Activated gamma-delta T cell (primary cell): ENCODE data around the gene TSHZ2.

Experiments
- DNase-seq: peaks from one replicate; lab custom pipeline; 2025; lab: John Stamatoyannopoulos, UW

The TSHZ2 gene

DNA sequence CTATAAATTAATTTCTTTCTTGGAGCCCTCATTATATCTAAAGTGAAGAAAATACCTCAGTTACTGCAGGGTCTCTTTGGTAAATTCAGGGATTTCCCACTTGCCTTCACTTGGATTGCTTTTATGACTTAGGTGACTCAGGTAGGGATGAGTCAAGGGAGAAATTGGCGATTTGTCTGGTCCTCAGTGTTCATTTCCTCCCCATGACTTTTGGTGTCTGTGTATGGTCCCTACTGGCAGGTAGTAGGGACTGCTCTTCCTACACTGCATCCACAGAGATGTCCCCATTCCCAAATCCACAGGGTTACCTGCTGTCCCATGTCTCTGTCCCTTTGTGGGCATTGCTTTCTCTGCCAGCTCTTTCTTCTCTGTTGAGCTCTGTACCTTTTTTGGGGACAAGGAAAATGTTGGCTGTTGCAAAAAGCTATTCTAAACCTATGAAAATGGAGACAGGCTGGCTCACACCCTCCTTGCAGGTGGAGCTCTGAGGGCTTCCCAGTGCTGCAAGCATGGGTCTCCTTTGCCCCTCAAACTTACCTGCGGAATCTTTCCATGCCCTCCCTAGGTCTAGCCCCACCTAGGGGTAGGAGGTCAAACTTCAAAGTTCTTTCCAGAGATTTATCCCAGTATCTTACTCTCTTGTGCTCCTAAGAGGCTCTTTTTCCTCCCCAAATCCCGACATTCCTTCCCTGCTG, 409.6 kb downstream of the TSHZ2 start:
- DNase-seq: no peak

DNA sequence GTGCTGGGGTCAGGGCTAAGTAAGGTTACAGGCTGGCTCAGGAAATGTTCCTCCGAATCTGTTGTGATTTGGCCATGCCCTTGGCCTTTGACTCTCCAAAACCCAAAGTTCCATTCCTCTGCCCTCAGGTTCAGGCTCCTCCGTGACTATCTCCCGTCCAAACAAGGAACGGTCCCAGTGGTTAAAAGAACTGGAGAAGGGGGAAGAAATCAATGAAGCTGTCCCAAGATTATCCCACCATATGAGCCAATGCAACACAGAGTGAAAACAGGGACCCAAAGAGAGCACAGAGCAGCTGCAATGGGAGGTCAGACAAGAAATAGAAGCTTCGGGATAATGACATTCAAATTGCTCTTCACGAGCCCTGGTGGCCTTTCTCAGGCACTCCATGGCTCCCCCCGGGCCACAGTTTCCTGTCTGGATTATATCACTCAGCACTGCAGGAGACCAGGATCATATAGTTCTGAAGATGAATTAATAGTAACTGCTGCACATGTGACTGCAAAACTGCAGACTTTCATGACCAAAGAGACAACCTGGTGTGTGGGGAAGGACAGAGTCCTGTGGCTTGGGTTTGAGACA, 410.2 kb downstream of the TSHZ2 start:
- no peak for DNase-seq

DNA sequence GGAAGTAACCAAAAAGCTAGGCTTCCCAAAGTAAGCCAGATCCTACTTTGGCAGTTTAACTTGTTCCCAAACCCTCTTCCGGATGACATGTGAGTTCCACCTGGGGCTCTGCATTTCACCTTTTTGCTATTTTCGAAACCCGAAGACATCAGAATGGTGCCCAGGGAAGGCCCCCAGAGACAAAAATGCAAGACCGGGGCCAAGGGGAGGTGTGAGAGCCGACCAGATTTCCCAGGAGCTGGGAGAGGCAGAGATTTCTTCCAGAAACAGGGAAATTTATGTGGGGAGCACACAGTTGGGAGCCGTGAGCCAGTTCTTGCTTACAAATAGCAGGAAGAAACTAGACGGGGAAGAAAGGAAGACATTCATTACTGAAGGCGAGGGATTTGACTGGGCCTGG, 411.8 kb downstream of the TSHZ2 start:
- no peak for DNase-seq

DNA sequence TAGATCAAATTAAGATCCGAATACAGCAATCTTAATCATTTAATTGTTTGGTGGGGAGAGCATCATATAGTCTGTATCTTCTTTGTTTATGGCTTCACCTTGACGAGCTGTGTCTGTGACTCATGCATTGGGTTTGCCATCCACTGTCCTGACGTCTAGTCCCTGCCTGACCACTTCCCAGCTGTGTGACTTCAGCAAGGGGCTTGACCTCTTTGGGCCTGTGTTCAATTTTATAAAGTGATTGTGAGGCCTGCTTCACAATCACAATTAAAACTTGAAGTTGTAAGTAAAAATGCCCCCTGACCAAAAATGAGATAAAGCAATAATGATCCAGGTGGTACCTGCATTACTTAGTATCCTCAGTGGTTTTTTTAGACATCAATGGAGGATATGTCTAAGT, 412.2 kb downstream of the TSHZ2 start:
- no peak for DNase-seq

DNA sequence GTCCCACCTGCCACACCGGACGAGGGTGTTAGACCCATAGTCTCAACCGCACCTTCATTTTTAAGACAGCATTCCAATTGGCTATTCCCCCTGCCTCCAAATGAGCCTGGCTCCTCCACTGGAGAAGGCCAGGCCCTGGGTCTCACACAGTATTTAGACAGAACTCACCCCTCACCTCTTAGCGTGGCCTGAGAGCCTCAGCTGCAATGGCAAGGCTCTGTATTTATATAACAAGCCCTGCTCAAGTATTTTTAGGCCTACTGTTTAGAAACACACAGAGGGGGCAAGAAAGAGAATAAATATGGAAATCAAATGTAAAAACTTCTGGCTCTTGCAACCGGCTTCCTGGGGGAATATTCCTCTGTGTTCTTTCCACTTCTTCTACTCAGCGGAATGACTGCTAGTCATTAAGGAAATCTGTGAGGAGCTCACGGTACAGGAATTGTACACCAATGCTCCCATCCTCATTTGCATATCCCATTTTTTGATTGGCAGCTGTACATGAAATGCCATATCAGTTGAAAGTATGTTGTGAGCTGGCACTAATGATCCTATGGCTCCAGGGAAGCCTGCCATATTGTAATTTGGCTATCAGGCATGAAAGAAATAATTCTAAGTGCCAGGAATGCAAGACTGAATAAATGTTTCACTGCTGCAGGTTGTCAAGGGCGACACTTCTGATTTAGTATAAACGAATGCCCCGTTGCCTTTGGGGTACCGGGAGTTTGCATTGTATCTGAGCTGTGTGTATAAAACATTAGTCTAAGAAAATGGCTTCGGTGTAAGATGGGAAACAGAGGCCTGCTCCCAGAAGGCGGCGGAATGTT, 414.0 kb downstream of the TSHZ2 start:
- no peak for DNase-seq

DNA sequence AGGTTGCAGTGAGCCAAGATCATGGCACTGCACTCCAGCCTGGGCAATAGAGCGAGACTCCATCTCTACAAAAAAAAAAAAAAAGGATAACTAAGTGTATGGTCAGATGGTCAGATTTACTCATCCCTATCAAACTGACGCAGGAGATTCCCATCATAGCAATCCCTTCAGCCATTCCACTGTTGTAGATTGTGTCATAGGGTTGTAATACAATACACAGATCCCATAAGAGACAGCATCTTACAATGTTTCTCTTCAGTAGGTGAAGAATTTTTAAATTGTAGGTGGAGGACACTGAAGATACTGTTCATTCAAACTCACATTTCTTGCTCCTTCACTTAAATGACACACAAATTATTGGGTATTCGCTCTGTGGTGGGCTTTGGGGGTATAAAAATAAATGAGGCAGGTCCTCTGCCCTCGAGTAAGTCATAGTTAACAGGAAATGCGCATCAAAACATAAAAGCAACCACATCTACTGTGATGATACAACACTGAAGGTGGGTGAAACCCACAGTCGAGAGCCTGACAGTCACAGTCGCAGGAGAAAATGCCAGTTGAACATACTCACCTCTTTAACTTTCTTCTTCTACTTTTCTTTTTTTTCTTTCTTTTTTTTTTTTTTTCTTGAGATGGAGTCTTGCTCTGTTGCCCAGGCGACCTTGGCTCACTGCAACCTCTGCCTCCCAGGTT, 416.0 kb downstream of the TSHZ2 start:
- no peak for DNase-seq

DNA sequence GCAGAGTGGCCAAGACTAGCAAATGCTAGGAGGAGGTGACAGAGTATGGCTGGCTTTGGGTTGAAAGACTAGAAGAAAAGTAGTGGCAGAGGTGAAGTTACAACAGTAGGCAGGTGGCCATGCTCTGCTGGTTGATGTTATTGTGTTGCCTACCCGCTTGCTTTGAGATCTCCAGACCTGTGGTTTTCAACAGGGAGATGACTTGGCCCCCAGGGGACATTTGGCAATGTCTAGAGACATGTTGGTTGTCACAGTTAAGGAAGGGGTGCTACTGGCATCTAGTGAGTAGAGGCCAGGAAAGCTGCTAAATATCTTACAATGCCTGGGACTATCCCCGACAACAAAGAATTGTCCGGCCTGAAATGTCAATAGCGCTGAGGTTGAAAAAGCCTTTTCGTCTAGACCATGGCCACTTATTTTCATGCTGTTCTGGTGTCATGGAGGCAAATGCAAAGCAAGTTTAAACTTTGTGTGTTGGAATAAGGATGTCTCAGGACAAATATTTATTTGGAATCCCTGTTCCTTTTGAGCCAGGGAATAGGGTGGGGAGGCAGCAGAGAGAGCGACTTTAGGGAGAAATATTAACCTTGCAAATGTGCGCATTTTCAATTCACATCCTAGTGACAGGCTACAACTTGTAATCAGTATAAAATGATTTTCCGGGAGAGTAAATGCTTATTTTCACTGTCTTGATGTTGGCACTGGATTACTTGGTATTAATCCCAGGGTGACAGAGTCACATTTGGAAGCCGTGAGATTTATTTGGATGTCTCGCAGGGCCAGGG, 417.6 kb downstream of the TSHZ2 start:
- no peak for DNase-seq

DNA sequence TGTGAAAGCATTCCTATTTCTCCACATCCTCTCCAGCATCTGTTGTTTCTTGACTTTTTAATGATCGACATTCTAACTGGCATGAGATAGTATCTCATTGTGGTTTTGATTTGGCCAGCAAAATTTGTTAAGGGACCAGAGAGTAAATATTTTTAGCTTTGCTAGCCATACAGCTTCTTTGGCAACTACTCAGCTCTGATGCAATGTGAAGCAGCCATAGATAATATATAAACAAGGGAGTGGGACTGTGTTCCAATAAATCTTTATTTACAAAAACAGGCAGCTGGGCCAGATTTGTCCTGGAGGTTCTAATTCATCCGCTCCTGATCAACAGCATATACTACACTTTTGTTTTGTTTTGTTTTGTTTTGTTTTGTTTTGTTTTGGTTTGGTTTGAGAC, 418.6 kb downstream of the TSHZ2 start:
- no peak for DNase-seq

DNA sequence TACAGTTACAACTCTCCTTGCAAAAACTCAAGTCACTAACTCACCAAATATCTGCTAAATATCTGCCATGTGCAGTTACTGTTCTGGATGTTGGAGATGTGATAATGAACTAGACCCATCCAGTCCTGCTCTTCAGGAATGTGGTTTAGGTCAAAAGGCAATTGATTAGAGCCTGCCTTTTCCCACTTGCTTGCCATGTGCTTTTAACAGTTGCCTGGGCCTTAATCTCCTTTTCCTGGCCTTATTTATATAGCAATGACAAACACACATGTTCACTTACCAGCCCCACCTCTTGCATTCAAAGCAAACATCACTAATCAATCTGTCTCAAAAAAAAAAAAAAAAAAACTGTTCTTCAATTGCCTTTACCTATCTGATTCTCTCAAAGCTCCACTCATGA, 422.3 kb downstream of the TSHZ2 start:
- DNase-seq: no peak

DNA sequence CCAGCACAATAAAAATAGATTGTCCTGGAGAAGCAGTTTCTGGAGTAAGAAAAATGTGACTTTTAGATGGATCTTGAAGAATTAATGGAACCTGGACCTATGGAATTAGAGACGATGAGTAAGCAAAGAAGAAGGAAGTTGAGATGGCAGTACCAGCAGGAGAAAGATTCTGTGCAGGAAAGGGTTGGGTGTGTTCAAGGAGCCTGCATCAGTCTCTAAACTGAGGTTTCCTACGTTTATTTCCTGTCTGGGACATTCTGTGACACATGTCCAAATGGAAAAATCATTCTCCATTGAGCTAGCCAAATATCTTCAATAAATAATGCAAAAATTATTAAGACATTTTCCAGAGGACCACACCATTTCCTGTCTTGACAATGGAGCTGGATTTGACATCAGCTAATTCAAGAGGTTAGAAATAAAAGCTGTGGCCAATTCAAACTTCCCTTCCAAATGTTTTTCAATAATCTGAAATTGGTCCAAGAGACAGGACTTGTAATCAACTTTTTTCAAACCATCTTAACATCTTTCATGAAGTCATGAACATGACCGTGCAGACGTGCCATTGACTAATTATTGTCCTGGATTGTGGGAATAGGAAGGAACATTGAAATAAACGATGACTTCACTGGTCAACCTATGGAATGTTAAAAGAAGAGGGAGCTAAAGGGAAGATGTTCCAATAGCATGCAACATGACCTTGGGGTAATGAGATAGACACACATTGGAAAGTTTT, 423.2 kb downstream of the TSHZ2 start:
- no peak for DNase-seq

DNA sequence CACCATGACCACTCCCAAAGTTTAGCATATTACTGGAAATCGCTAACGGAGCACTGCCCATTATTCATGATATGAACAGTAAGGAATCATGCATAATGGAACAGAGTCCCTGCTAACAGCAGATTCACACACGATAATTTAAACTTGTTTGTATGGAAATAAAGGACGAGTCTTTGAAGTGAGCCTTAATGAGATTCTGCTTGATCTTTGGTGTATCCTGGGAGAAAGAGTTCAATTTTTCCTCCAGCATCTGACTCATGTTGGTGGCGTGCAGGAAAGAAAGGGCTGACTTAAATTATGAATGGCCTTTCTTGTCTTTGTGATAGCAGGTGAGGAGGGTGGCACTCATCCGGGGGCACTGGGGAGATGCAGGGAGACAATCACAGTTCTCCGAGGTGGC, 426.9 kb downstream of the TSHZ2 start:
- DNase-seq: no peak

DNA sequence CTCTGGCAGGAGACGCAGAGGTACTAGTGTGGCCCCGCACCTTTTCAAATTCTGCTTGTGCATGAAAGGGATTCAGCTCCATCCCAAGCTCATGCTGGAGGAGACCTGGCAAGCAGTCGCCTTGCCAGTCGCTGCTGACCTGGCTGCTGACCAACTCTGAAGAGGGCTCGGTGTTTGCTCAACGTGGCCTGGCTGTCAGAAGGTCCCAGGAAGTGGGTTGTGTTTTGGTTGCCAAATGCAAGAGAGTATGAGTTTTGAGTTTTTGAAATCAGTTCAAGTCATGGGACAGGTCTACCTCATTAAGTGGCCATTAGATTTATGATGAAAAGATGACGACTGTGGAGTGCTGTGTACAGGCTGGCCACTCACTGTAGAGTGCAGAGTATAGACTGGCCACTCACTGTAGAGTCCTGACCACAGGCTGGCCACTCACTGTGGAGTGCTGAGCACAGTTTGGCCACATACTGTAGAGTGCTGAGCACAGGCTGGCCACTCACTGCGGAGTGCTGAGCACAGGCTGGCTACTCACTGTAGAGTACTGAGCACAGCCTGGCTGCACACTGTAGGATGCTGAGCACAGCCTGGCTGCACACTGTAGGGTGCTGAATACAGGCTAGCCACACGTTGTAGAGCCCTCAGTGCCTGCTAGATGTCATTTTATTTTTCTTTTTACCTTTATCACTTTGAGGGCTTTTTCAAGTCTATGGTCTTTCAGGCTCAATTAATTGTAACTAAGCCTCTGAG, 427.6 kb downstream of the TSHZ2 start:
- no peak for DNase-seq

DNA sequence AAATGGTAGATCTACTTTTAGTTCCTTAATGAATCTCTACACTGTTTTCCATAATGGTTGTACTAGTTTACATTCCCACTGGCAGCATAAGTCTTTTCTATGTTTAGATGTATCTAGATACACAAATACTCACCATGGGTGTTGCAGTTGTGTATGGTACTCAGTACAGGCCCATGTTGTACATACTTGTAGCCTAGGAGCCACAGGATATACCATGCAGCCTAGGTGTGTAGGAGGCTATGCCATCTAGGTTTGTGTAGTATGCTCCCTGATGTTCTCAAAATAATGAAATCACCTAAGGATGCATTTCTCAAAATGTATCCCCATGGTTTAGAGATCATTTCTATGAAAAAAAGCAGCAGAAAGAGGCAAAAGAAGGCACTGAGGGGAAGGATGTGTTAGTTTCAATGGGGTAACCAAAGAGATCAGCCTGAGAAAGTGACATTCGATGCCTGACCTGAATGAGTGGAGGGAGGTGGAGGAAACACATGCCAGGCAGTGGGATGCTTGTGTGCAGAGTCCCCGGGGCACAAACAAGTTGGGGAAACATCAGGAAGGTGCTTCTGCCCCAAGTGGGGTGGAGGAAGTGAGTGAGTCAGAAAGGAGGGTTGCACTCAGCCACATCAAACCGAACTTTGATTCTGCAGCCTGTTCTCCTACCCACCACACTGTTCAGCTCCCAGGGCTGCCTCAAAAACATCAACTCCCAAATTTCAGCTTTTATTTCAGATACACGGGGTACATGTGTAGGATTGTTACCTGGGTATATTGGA, 430.3 kb downstream of the TSHZ2 start:
- DNase-seq: no peak

DNA sequence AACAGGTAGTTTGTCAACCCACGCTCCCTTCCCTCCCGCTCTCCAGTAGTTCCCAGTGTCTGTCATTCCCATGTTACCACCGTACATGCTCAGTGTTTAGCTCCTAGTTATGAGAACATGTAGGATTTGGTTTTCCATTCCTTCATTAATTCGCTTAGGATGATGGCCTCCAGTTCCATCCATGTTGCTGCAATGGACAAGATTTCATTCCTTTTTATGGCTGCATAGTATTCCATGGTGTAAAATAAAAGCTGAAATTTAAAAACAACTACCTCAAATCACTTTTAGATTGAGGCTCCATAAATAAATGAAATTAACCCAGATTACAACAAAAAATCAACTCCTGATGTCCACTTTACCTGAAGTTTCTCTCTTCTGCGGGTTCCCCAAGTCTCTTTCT, 430.9 kb downstream of the TSHZ2 start:
- no peak for DNase-seq

DNA sequence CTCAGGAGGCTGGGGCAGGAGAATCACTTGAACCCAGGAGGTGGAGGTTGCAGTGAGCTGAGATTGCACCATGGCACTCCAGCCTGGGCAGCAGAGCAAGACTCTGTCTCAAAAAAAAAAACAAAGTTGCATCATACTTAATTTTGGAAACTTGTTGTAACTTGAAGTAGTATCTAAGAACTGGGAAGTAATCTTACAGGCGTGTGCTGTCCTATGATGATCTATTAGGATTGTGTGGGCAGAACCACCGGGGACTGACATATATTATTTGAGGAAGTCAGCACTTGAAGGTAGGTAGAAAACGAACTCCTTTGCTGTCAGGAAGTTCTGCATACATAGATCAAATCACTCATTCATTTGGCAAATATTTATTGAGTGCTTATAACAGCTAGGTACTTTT, 433.0 kb downstream of the TSHZ2 start:
- DNase-seq: no peak

DNA sequence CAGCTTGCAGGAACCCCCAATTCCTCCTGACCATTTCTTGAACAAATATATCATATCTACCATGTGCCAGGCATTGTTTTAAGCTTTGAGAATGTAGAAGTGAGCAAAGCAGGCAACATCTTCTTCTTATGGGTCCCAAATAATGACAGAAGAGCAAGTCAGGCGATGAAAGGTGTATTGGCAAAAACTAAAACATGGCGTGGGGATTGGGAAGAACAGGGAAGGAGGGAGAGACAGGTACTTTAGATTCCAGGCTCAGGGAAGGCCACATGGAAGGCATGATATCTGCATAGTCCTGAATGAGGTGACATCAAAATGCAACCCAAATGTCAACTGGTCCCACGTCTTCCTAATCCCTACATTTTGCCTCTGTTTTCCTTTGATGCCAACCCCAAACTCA, 434.4 kb downstream of the TSHZ2 start:
- no peak for DNase-seq

DNA sequence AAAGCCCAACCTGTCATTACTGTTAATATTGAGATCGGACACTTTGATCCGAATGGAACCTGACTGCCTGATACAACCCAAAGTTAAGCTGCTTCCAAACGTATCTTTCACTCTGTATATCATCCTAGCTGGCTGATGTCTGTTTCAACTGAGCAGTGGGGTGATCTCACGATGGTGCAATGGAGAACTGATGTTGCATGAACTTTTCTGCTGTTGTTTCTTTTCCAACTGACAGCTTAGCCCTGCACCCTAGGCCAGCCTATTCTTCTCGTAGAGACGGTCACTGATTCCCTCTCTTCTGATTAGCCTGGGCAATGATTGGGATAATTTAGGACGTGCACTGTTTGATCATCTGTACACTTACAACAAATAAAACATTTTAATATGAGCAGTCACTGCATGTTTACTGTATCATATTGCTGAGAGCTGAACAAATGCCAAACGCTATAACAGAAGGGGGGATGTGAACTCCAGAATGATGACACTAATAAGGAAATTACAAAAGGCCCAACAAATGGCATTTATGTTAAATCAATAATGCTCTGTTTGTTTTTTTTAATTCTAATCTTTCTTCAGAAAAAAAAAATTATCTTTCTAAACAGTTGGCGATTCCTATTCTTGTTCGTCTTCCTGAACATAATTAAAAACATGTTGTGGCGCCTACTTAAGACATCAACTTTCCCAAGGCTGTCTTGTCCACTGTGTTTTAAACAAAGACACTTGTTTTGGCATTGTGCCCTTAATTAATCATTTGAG, 436.7 kb downstream of the TSHZ2 start:
- DNase-seq: no peak

DNA sequence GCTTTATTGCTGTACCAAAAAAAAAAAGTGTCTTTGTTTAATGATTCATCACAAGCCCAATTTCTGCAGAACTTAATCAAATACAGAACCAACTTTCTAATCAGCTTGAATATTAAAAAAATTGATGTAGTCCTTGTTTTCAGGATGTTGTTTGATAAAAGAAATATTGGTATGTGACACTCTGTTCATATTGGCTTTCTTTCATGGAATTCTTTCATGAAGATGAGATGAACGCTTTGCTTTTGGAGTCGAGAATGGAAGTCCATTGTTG, 437.2 kb downstream of the TSHZ2 start:
- no peak for DNase-seq

DNA sequence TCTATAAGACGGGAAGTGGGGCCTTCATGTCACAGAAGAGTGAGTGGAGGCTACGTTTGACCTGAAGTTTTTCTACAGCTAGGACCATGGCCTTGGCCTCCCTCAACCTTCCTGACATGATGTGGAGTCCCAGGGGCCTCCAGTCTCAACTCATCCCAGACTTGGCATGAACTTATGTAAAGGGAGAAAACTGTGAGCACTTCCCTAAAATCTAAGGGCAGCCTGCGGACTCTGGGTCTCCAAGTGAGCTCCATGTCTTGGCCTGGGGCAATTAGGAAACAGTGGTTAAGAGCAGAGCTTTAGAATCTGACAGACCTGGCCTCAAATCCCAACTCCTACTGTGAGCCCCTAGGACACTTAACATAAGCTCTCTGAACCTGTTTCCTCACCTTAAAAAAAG, 439.0 kb downstream of the TSHZ2 start:
- DNase-seq: no peak
